HCT116 (cell line): ENCODE measurements around the gene ITGBL1.

Experiments
- CTCF ChIP-seq, 3 experiments: fragments of 200-600 bp in 1 of 3; sonication (generic) in 1 of 3; IDR thresholded peaks in 2 of 3; conservative IDR thresholded peaks in 1 of 3; 2 replicates each; pipeline ENCODE4 v1.5.1; 2012 to 2017; ENCODE audit warnings: low read depth in 2 of 3, low read length in 2 of 3, antibody characterized with exemption in 1 of 3, borderline replicate concordance in 1 of 3, control low read depth in 1 of 3, mild to moderate bottlenecking in 1 of 3, mixed read lengths in 1 of 3, mixed run types in 1 of 3, moderate library complexity in 1 of 3; ENCODE audit not compliant: insufficient read depth in 1 of 3
- POLR2A ChIP-seq: IDR thresholded peaks from 2 replicates; pipeline ENCODE4 v1.7.0; 2011; ENCODE audit warnings: borderline replicate concordance; ENCODE audit not compliant: insufficient read depth, insufficient read length; ENCODE audit errors: extremely low read depth

DNA sequence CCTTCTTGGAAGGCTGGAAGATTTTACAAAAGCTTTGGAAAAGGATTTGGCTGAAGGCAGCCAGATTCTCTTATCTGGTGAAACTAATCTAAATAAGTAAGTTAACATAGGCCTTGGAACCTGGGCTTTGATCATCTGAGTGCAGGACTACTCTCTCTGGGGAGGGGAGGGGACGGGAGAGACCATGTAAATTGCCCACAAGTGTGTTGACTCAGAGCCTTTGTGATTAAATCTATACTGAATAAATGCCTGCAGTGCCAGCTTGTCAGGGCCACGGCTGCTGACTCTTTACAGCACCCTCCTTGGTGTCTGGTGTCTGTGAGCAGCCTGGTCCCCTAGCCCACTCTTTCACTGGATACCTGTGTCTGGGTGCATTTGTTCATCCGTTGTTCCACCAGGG, 251.4 kb downstream of the ITGBL1 start:
- TF ChIP-seq CTCF (IDR thresholded peaks at IDR 0.05 in 2 of 3, conservative IDR thresholded peaks at IDR 0.05 in 1 of 3; ENCODE audit: borderline replicate concordance in 1 of 3, insufficient read depth in 1 of 3, low read depth in 2 of 3, low read length in 2 of 3) (no peak), POLR2A (no peak)
